GM21390 (cell line): ENCODE data around the gene LLPH.

Experiments used
- ATAC-seq: cut with Tn5 transposase; IDR thresholded peaks from one replicate; pipeline ENCODE4 v1.9.1; 2021; ENCODE audit not compliant: unreplicated experiment

Gene LLPH

GRCh38 chr12:66103016-66103913 is 27.3 kb downstream of the LLPH start:
- ATAC-seq = no peak

GRCh38 chr12:66092559-66093269 is 37.8 kb downstream of the LLPH start:
- peak; percentile 54 for ATAC-seq

- no peak for ATAC-seq
These were observed 40.4 kb downstream of the LLPH start for GRCh38 chr12:66090157-66090556.

GRCh38 chr12:66087365-66087943 is 43.1 kb downstream of the LLPH start:
- no peak for ATAC-seq

GRCh38 chr12:66085998-66086397 is 44.6 kb downstream of the LLPH start:
- ATAC-seq = no peak

GRCh38 chr12:66085213-66085612 is 45.3 kb downstream of the LLPH start:
- no peak for ATAC-seq

GRCh38 chr12:66083766-66084165 is 46.8 kb downstream of the LLPH start:
- no peak for ATAC-seq

- ATAC-seq = no peak
These were observed 47.8 kb downstream of the LLPH start for GRCh38 chr12:66082744-66083143.

GRCh38 chr12:66080791-66081190 is 49.8 kb downstream of the LLPH start:
- ATAC-seq = no peak

- ATAC-seq = no peak
These were observed 53.0 kb downstream of the LLPH start for GRCh38 chr12:66077542-66077941.

GRCh38 chr12:66074561-66074960 is 56.0 kb downstream of the LLPH start:
- ATAC-seq = no peak

GRCh38 chr12:66072566-66072965 is 58.0 kb downstream of the LLPH start:
- peak; percentile 66 for ATAC-seq

GRCh38 chr12:66072135-66072534 is 58.4 kb downstream of the LLPH start:
- ATAC-seq = peak; percentile 82

- no peak for ATAC-seq
These were observed 59.0 kb downstream of the LLPH start for GRCh38 chr12:66071549-66071948.

GRCh38 chr12:66070378-66071120 is 60.0 kb downstream of the LLPH start:
- ATAC-seq = no peak

GRCh38 chr12:66066929-66067523 is 63.5 kb downstream of the LLPH start:
- ATAC-seq = peak; percentile 33
